NCI-H2081 (cell line): ENCODE results near the gene AK3.

Experiments used
- DNase-seq, 2 experiments: peaks; one replicate each; lab custom pipeline; 2025; lab: John Stamatoyannopoulos, UW

AK3 gene

GRCh38 chr9:4748612-4749011 is 7.6 kb upstream of the AK3 start:
- DNase-seq = no peak

DNA sequence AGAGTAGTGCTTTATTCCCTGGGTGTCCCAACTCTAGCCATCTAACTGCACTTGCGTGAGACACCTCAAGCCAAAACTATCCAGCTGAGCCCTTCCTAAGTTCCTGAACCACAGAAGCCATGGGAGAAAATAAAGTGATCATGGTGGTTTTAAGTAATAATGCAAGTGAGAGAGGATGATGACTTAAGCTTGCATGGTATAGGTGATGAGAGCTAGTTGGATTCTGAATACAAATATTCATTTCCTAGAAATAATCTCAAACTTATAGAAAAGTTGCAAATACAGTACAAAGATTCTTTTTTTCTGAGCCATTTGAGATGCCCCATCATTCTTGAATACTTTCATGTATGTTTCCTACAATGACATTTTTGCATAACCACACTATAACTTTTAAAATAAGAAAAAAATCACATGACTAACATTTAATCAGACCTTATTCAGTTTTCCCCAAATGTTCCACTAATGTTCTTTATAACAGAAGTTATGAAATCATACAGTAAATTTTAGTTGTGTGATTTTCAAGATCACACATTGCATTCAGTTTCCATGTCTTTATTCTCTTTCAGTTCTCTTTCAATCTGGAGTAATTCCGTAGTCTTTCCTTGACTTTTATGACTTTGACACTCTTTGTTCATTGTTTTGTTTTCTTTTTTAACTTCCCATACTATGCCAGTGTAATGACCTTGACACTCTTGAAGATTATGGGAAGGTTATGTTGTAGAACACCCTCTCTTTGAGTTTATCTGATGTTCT is 5.5 kb upstream of the AK3 start:
- no peak for DNase-seq

GRCh38 chr9:4743131-4743875 is 2.3 kb upstream of the AK3 start:
- DNase-seq = no peak

DNA sequence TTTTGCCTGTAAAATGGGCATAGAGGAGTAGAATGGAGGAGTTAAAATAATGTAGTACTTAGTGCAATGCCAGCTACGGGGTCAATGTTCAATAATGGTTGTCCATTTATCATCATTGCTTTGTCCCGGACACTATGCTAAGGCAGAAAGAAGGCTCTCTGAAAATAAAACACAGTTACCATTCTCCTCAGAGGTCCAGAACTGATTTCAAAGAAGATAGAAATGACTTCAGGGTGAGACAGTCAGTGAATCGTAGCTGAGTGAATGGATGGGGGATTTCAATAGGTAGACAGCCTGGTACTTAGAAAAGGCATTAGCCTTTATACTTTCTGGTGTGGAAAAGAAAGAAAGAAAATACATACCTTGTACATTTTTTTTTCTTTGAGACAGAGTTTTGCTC is 1.2 kb upstream of the AK3 start:
- no peak for DNase-seq

DNA sequence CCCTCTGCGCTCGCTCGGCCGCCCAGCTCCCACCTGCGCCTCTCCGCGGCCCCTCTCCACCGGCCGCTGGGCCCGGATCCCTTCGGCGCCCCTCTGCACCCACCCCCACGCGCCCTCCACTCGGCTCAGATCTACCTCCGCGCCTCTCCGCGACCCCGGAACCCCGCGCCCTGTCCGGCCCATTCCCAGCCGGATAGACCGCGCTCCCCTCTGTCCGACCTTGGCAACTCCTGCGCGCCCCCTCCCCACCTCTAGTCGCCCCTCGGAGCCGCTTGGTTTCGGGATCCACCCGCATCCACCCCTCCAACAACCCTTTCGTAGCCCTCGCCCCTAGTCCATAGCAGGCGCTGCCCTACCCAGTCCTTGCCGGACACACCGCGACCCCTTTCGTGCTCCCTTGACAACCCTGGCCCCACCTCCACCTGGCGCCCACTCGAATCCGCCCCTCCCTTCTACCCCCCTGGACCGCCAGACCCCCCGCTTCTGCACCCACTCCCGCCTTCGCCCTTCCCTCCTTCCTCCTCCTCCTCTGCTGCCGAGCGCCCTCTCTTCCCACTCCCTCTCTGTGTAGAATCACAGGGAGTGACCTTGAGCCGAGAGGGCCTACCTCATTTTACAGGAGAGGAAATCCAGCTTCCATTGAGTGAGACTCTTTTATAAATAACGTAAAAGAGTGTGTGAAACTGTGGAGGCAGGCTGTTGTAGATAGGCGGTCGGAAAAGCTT is 525 bp upstream of the AK3 start:
- DNase-seq = peak in 1 of 2 experiments; percentile 28

GRCh38 chr9:4740388-4740637 is 689 bp downstream of the AK3 start:
- no peak for DNase-seq

DNA sequence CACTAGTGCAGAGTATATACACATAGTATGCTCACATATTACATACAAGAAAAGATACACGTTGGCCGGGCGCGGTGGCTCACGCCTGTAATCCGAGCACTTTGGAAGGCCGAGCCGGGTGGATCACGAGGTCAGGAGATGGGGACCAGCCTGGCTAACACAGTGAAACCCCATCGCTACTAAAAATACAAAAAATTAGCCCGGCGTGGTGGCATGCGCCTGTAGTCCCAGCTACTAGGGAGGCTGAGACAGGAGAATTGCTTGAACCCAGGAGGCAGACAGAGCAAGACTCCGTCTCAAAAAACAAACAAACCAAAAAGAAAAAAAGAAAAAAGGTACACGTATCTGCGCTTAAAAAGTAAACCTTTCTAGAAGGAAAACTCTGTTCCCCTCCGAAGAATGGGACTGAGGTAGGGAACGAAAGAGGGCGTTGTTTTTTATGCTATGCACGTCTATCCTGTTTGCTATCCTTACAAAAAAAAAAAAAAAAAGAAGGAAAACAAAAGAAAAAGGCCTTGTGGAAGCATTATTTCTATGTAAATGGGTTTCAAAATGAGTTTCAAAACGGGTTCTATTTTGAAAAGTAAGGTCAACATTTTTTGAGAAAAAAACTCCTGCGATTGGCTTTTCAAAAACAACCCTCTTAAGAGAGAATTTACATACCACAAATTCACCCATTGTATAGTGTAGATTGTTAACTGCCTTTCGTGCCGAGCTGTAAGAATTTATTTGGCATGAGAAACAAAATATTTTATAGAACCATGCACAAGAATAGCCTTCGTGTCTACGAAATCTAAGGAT is 1.2 kb downstream of the AK3 start:
- DNase-seq = peak in 1 of 2 experiments; percentile 26

GRCh38 chr9:4738866-4739586 is 2.0 kb downstream of the AK3 start:
- DNase-seq = no peak

DNA sequence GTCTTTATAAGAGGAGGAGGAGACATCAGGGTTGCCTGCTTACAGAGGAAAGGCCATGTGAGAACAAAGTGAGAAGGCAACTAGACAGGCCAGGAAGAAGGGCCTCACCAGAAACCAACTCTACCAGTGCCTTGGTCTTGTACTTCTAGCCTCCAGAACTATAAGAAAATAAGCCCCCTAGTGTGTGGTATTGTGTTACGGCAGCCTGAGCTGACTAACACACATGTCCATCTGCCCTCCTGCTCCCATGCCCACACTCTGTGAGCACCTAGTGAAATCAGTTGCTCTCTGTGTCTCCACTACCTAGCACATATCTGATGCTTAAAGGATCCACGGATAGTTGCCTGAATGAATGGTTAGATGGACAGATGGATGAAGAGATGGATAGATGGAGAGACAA is 6.9 kb downstream of the AK3 start:
- DNase-seq = no peak

GRCh38 chr9:4732890-4733289 is 8.1 kb downstream of the AK3 start:
- no peak for DNase-seq

GRCh38 chr9:4727593-4727992 is 13.4 kb downstream of the AK3 start:
- no peak for DNase-seq

GRCh38 chr9:4725706-4726442 is 15.1 kb downstream of the AK3 start:
- no peak for DNase-seq

GRCh38 chr9:4721736-4722135 is 19.3 kb downstream of the AK3 start:
- no peak for DNase-seq

DNA sequence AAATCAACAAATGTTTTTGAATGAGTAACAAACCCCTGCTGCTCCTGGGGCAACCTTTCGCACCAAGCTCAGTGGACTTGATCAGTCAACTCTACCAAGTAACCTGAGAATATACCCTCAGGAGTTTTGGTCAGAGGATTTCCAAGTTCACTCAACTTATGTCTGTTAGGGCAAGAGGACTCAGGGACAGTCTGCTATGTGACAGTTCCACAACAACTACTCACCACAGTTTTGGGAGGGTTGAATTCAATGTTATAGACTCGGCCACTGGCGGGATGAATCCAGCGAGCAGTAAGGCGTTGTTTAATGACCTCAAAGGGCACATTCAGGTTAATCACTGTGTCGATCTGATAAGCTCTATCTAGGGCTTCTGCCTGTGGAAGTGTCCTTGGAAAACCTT is 22.1 kb downstream of the AK3 start:
- DNase-seq = no peak

- no peak for DNase-seq
Observed at GRCh38 chr9:4717815-4718214, 23.2 kb downstream of the AK3 start.

DNA sequence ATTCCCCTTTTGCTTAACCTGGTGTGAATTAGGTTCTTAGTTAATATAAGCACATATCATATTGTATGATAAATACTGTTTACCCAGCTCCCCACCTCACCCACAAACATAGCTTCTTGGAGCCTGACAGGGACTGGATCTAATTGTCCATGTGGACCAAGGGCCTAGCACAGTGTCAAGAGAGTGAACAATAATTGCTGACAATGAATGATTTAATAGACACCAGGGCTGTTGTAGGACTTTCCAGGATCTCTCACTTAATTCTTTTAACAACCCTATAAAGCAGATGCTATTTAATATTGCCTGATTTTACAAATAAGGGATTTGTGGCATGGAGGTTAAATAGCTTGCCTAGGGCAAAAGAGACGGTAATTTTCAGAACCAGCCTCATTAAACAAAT is 24.8 kb downstream of the AK3 start:
- peak in 1 of 2 experiments; percentile 29 for DNase-seq

DNA sequence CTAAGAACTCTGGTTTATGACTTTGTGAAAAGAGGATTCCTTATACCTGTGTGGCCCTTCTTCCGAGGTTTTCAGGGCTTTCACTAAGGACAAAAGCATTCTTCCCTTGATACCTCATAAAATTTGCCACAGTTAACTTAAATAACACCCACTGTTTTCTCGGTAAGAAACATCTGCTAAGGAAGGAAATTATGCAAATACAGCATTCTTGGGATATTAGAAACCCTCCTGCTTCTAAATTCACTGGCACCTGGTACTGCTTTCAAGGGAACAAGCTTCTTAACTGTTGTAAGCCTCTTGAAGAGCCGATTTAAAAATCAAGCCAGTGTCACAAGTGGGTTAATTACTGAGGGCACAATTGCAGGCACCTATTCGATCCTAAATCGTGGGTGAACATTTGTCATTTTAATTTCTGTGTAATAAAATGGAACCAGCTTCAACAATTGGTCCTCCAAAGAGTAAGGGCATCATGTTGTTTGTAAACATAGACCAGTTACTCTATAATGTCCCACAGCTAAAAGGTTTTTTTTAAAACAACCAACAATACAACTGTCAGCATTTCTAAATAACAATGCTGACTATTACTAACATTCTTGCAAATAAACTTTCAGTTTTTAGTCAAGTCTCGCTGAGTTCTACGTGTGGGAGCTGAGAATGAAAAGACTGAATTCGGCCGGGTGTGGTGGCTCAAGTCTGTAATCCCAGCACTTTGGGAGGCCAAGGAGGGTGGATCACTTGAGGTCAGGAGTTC is 26.6 kb downstream of the AK3 start:
- DNase-seq = no peak

DNA sequence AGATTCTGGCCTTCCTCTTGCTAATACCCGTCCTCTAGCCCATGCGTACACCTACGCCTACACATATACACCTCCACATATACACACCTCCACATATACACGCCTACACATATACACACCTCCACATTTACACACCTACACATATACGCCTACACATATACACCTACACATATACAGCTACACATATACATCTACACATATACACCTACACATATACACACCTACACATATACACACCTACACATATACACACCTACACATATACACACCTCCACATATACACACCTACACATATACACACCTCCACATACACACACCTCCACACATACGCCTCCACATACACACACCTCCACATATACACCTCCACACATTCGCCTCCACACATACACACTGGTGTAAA is 27.2 kb downstream of the AK3 start:
- DNase-seq = no peak

GRCh38 chr9:4709380-4709779 is 31.6 kb downstream of the AK3 start:
- no peak for DNase-seq

- DNase-seq = no peak
Observed at GRCh38 chr9:4706971-4707622, 33.9 kb downstream of the AK3 start.
